ENCODE measurements around the gene FARS2. TPM values are rescaled to one million over a fixed set of nuclear protein-coding genes. Genes with fewer than 3 reads are reported as not detected.

The FARS2 gene
- total and polyA plus RNA-seq, 9 of the 15 experiments (the other 6 are each of a cell fraction or from before 2014, with no cell fraction given): 16.5 to 62.2 (median 27.0) TPM

GRCh38 chr6:5270093-5270680 lies 8.9 kb downstream of the FARS2 start (continued):
- TF ChIP-seq THAP12 (CRISPR knock-in tag; IDR thresholded peaks at IDR 0.05) (no peak), GTF2F1 (IDR thresholded peaks at IDR 0.05; ENCODE audit: low read depth, low read length) (no peak), NKRF (IDR thresholded peaks at IDR 0.05; ENCODE audit: borderline replicate concordance) (peak; percentile 80), PRPF4 (IDR thresholded peaks at IDR 0.05; ENCODE audit: insufficient read depth, low read depth, low read length, poor library complexity, severe bottlenecking) (no peak), RHOXF2B (CRISPR knock-in tag; conservative IDR thresholded peaks at IDR 0.05) (no peak), HEY1 (CRISPR knock-in tag; IDR thresholded peaks at IDR 0.05; ENCODE audit: borderline replicate concordance) (no peak), POLR2AphosphoS5 (IDR thresholded peaks at IDR 0.05; ENCODE audit: control insufficient read depth, insufficient read depth, low read depth, low read length) (peak; percentile 62; the same call in 1 of the 2 replicates), HNRNPL (IDR thresholded peaks at IDR 0.05; ENCODE audit: low read depth, low read length) (no peak), PHF21A (IDR thresholded peaks at IDR 0.05; ENCODE audit: borderline replicate concordance, low read depth) (no peak), BHLHE40 (IDR thresholded peaks at IDR 0.05; ENCODE audit: low read length) (peak; percentile 58), KHSRP (IDR thresholded peaks at IDR 0.05) (no peak), MEIS2 (IDR thresholded peaks at IDR 0.05; ENCODE audit: partially characterized antibody) (peak; percentile 69), HDAC3 (IDR thresholded peaks at IDR 0.05; ENCODE audit: borderline replicate concordance, partially characterized antibody) (peak; percentile 38), MIER1 (IDR thresholded peaks at IDR 0.05; ENCODE audit: low read depth) (no peak), NR2C2 (CRISPR knock-in tag; IDR thresholded peaks at IDR 0.05) (no peak), NR2C2 (tag; IDR thresholded peaks at IDR 0.05) (no peak), NR4A1 (CRISPR knock-in tag; IDR thresholded peaks at IDR 0.05) (no peak), NR4A1 (tag; IDR thresholded peaks at IDR 0.05) (no peak)
- TF ChIP-seq, protein P1, sequence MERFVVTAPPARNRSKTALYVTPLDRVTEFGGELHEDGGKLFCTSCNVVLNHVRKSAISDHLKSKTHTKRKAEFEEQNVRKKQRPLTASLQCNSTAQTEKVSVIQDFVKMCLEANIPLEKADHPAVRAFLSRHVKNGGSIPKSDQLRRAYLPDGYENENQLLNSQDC (CRISPR knock-in tag; IDR thresholded peaks at IDR 0.05): no peak
- TF ChIP-seq, protein P2, sequence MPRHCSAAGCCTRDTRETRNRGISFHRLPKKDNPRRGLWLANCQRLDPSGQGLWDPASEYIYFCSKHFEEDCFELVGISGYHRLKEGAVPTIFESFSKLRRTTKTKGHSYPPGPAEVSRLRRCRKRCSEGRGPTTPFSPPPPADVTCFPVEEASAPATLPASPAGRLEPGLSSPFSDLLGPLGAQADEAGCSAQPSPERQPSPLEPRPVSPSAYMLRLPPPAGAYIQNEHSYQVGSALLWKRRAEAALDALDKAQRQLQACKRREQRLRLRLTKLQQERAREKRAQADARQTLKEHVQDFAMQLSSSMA (CRISPR knock-in tag; IDR thresholded peaks at IDR 0.05): no peak
- TF ChIP-seq, protein P3, sequence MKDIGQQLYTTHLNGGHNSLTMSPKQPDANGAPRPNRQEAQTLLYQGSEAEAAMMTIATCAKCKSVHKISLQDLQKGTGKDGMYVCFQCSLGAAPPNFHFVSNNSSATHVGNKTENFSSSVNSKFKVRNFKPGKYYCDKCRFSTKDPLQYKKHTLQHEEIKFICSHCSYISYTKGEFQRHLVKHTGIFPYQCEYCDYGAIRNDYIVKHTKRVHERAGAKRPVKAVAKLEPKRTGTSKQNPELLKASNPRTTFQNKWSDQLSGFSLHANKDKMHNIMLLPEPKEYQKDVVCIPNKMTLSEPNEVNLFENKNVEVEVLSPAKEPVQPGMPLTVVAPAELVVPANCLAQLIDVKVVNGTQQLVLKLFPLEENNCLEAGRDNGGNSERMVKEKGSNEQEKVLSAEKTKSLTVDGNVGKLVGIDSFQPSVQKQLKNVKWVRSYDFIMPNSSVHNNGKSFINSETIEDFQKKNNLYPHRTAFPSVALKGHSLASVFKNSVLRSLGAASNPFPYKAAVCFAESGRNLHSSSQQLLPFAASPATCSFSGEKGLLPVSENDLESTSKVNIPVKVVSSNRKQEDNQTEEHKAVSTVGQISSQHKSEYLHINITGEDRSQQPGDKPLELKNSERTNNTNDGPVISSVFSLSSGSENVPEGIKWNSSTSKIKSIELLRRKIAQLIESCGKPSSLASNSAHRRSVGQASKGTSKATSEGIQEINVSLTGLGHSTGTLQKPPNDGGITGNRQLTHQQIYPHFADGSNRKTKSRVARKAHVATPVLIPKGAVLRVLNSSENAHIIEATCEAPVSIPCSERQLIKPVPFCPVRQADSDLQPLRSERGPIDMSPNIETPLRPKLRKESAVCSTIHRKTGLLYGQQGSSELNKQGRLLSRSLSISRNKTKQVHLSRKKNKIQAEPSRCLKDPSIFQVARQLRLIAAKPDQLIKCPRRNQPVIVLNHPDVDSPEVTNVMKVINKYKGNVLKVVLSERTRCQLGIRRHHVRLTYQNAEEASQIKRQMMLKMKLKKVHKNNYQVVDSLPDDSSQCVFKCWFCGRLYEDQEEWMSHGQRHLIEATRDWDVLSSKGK (CRISPR knock-in tag; IDR thresholded peaks at IDR 0.05): no peak
